Skeletal muscle satellite cell (primary cell): ENCODE results near the gene SPHK1. TPM values are rescaled to one million over a fixed set of nuclear protein-coding genes. Genes with fewer than 3 reads are reported as not detected.

ENCODE experiments used
- H3K27me3 ChIP-seq: 2 replicates; pipeline ENCODE4 v1.7.0; 2013; ENCODE audit warnings: low read length; ENCODE audit not compliant: control insufficient read depth, insufficient read depth
- H3K36me3 ChIP-seq: 2 replicates; pipeline ENCODE4 v1.7.0; 2013; ENCODE audit warnings: mild to moderate bottlenecking, control low read depth, low read length; ENCODE audit not compliant: insufficient read depth
- H3K4me1 ChIP-seq: 2 replicates; pipeline ENCODE4 v1.7.0; 2013; ENCODE audit warnings: low read length; ENCODE audit not compliant: control insufficient read depth, insufficient read depth
- H3K4me2 ChIP-seq: 2 replicates; pipeline ENCODE4 v1.7.0; 2013; ENCODE audit warnings: mild to moderate bottlenecking, low read length
- H3K4me3 ChIP-seq: 2 replicates; pipeline ENCODE4 v1.7.0; 2013; ENCODE audit warnings: low read length
- H3K9ac ChIP-seq: 2 replicates; pipeline ENCODE4 v1.7.0; 2013; ENCODE audit warnings: mild to moderate bottlenecking, low read depth, low read length, moderate library complexity
- H3K9me3 ChIP-seq: replicated peaks from 2 replicates; pipeline ENCODE4 v1.7.0; 2013; ENCODE audit warnings: mild to moderate bottlenecking, control low read depth, low read length
- small RNA-seq: library from RNA; depleted of rRNA; stranded (forward); fragments of <200 nt; gene quantifications from one replicate; pipeline ENCODE3, GENCODE V24; 2012

SPHK1 gene

DNA sequence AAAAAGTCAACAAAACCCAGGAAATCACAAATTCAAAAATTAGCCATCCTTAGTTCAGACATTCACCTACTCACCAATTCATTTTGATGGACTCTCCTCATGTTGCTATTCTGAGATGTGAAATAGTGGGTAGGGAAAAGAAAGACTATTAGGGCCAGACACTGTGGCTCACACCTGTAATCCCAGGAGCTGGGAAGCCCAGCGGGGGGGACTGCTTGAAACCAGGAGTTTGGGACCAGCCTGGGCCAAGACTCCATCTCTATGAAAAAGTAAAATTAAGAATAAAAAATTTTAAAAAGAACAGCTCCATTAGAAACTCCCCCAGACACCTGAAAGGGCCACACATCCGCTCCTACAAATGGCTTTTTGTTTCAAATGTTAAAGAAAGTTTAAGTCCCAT lies 47.1 kb downstream of the SPHK1 start:
- Histone ChIP-seq H3K9me3 (no peaks in the 10 kb centered on the region), H3K4me1 (peaks cover 8% of the 10 kb centered on the region), H3K36me3 (peaks cover 5% of the 10 kb centered on the region), H3K27me3 (no peaks in the 10 kb centered on the region), H3K4me2 (no peak overlapping the region), H3K9ac (no peak overlapping the region), H3K4me3 (no peak overlapping the region)

DNA sequence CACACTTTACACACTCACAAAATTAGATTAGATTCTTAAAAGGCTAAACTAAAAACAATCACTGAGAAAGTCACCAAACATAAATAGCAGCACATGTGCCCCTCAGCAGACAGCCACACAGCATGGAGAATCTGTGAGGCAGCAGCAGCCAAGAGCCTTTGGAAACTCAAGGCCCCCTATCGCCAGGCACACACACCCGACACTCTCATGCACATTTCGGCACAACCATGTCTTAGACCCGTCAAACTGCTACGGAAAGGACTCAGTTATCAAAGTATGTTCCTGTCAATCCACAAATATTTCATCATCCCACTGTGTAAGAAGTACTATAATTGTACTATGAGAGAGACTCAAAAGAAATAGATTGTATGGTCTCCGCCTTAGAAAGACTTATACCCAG lies 47.6 kb downstream of the SPHK1 start:
- H3K4me3 ChIP-seq, result no peak overlapping the region
- no peak overlapping the region for H3K9ac ChIP-seq
- no peak overlapping the region for H3K4me2 ChIP-seq
- no peaks in the 10 kb centered on the region for H3K9me3 ChIP-seq
- peaks cover 5% of the 10 kb centered on the region for H3K36me3 ChIP-seq
- H3K27me3 ChIP-seq, result no peaks in the 10 kb centered on the region
- peaks cover 8% of the 10 kb centered on the region for H3K4me1 ChIP-seq

DNA sequence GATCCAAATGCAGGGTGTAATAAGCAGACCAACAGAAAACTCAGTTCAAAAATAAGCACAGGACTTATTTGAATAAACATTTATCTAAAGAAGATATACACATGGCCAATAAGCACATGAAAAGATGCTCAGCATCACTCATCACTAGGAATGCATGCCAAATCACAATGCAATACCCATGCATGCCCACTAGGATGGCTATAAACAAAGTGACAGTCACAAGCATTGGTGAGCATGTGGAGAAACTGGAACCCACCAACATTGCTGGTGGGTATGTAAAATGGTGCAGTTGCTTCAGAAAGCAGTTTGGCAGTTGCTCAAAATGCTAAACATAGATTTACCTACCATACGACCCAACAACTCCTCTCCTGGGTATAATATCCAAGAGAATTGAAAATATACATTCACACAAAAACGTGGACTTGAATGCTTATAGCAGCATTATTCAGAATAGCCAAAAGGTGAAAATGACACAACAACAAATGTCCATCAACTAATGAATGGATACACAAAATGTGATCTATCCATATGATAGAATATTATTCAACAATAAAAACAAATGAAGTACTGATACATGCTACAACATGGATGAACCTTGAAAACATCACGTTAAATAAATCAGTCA lies 48.4 kb downstream of the SPHK1 start:
- Histone ChIP-seq H3K4me3 (no peak overlapping the region), H3K36me3 (peaks cover 5% of the 10 kb centered on the region), H3K9me3 (no peaks in the 10 kb centered on the region), H3K4me1 (peaks cover 4% of the 10 kb centered on the region), H3K4me2 (no peak overlapping the region), H3K27me3 (no peaks in the 10 kb centered on the region), H3K9ac (no peak overlapping the region)

DNA sequence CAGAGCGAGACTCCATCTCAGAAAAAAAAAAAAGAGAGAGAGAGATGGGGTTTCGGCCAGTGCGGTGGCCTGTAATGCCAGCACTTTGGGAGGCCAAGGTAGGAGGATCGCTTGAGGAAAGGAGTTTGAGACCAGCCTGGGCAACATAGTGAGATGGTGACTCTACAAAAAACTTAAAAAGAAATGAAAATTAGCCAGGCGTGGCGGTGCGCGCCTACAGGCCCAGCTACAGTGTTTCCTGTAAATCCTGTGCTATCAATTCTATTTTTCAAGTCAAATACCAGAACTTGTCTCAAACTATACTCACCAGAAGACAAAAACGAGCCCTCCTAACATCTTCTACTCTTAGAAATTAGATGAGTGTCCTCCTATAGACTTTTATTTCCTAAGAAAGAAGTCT lies 49.3 kb downstream of the SPHK1 start:
- H3K27me3 ChIP-seq, result no peaks in the 10 kb centered on the region
- peaks cover 6% of the 10 kb centered on the region for H3K4me1 ChIP-seq
- H3K9ac ChIP-seq, result no peak overlapping the region
- H3K4me2 ChIP-seq, result no peak overlapping the region
- H3K9me3 ChIP-seq, result no peaks in the 10 kb centered on the region
- H3K4me3 ChIP-seq, result no peak overlapping the region
- H3K36me3 ChIP-seq, result peaks cover 5% of the 10 kb centered on the region

DNA sequence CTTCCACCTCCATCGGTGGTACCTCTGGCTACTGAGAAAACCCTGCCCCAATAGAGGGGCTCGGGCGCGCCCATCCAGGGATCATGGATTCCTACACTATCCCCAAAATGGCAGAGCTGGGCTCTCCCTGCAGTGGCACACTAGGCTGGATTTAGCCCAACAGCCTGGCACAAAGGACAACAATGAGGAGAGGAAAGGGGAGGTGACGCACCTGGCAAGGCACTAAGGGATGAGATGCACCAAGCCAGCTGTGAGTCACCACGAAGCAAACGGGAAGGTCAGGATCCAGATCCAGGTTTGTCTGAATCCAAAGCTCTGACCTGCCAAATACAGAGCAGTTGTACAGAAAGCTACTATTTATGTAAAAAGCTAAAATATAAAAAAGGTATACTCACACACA lies 50.5 kb downstream of the SPHK1 start:
- H3K4me2 ChIP-seq, result no peak overlapping the region
- H3K4me3 ChIP-seq, result no peak overlapping the region
- H3K9ac ChIP-seq, result no peak overlapping the region
- no peaks in the 10 kb centered on the region for H3K27me3 ChIP-seq
- no peaks in the 10 kb centered on the region for H3K9me3 ChIP-seq
- H3K36me3 ChIP-seq, result peaks cover 5% of the 10 kb centered on the region
- H3K4me1 ChIP-seq, result peaks cover 6% of the 10 kb centered on the region

DNA sequence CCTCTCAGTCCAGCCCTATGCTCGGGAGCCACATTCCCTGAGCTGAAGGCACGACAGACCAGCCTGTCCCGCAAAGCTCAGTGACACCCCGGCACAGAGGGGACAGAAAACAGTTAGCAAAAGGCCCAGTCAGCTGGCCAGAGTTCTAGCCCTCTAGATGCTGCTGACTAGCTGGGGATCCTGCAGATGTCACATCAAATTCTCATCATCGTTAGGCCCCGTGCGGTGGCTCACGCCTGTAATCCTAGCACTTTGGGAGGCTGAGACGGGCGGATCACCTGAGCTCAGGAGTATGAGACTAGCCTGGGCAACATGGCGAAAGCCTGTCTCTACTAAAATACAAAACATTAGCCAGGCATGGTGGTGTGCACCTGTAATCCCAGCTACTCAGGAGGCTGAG lies 51.3 kb downstream of the SPHK1 start:
- Histone ChIP-seq H3K4me1 (peaks cover 6% of the 10 kb centered on the region), H3K9ac (no peak overlapping the region)

More for the DNA sequence above, 51.3 kb downstream of the SPHK1 start:
- no peaks in the 10 kb centered on the region for H3K9me3 ChIP-seq
- H3K4me3 ChIP-seq, result no peak overlapping the region
- H3K27me3 ChIP-seq, result no peaks in the 10 kb centered on the region
- H3K4me2 ChIP-seq, result no peak overlapping the region
- peaks cover 5% of the 10 kb centered on the region for H3K36me3 ChIP-seq

Small RNA genes within 50 kb of the gene (small RNA-seq; reads per million reads assigned to genes)
- gene RNU6-24P, result not detected
